Heart left ventricle (tissue), 13 donors: Measurements from ENCODE around the gene CASK.

Experiments
- CTCF ChIP-seq, 12 donors: fragments of 200-600 bp; sonication (generic) in 4 of 12; IDR thresholded peaks; one replicate each; pipeline versions ENCODE4 v1.5.0 to v1.8.0; 2018 to 2022; ENCODE audit warnings: antibody characterized with exemption in 12 of 12, mild to moderate bottlenecking in 5 of 12
- POLR2A ChIP-seq, 2 donors: fragments of 450-650 bp; IDR thresholded peaks; one replicate each; pipeline ENCODE4 v1.6.1; 2017; ENCODE audit warnings: antibody characterized with exemption in 2 of 2, mild to moderate bottlenecking in 2 of 2, moderate library complexity in 2 of 2
- donor health status: ischemic (EF 13 %, LVEDD 7.1; RV severe dilation, severe dysfunction).
- donor health status: DM: no; HTN: yes; CAD: no.
- donor health status: DM: no; HTN: no; CAD: no.
- donor health status: ischemic (EF 25% LVEDD 6.9; RV normal size, moderate dysfunction).
- donor health status: ischemic (EF 25% LVEDD 5.7; RV mildly dilated, moderate dysfunction).
- donor health status: ischemic (EF 35%, LVEDD 5.7; RV mildly dilated, moderate dysfunction).
- donor health status: nonischemic (EF 11% LVEDD 7.7; RV severe dilation, severe dysfunction).
- donor health status: DM: yes; HTN: yes; CAD: no.
- donor health status: PGD.
- donor health status: ischemic (EF 29% LVEDD 5.4; RV normal size, mild dysfunction).
- donor health status: nonischemic (EF 23%, LVEDD 6.1; RV moderate dilation, normal function).

GRCh38 chrX:41825796-41826195 lies 97.6 kb downstream of the CASK start:
- TF ChIP-seq CTCF (IDR thresholded peaks at IDR 0.05) (no peak), POLR2A (IDR thresholded peaks at IDR 0.05) (no peak)
